H1 (cell line): Measurements from ENCODE around the gene PRPF31. TPM values are rescaled to one million over a fixed set of nuclear protein-coding genes. Genes with fewer than 3 reads are reported as not detected.

ENCODE experiments used
- CTCF ChIA-PET: fragments of 300-600 bp; sonication (Branson Sonifier 250); formaldehyde crosslinking; loops from one replicate; lab custom pipeline; 2021; ENCODE audit not compliant: partially characterized antibody; lab: Charles Lee
- POLR2A ChIA-PET: fragments of 300-600 bp; sonication (Branson Sonifier 250); formaldehyde crosslinking; loops from one replicate; lab custom pipeline; 2021; ENCODE audit warnings: inconsistent platforms; ENCODE audit not compliant: partially characterized antibody; lab: Charles Lee
- DNase-seq, 2 experiments: peaks; one replicate each; pipeline versions ENCODE4 v3.0.0 to v3.0.0-alpha.2; 2010 to 2022; ENCODE audit warnings: low spot score in 2 of 2, low read depth in 1 of 2, mixed read lengths in 1 of 2
- FAIRE-seq: peaks from 2 replicates; lab custom pipeline; 2011; peaks lifted over from hg19 to GRCh38; lab: Jason Lieb, UNC
- H2AFZ ChIP-seq: 2 replicates; pipeline ENCODE4 v1.8.1; 2012; ENCODE audit warnings: low read length, inconsistent platforms
- H2AK5ac ChIP-seq: 2 replicates; pipeline ENCODE4 v1.6.1; 2013; ENCODE audit warnings: low read depth, low read length
- H2BK120ac ChIP-seq: replicated peaks from 2 replicates; pipeline ENCODE3; 2013; ENCODE audit warnings: low read depth, low read length, inconsistent platforms
- H2BK12ac ChIP-seq: 2 replicates; pipeline ENCODE4 v1.6.1; 2013; ENCODE audit warnings: low read depth, low read length
- H2BK15ac ChIP-seq: 2 replicates; pipeline ENCODE4 v1.6.1; 2013; ENCODE audit warnings: low read length
- H2BK20ac ChIP-seq: 2 replicates; pipeline ENCODE4 v1.6.1; 2013; ENCODE audit warnings: low read length
- H2BK5ac ChIP-seq: 2 replicates; pipeline ENCODE4 v1.6.1; 2013; ENCODE audit warnings: low read depth, low read length
- H3K14ac ChIP-seq: 2 replicates; pipeline ENCODE4 v1.6.1; 2013; ENCODE audit warnings: inconsistent platforms; ENCODE audit not compliant: insufficient read length
- H3K18ac ChIP-seq: 2 replicates; pipeline ENCODE4 v1.6.1; 2013; ENCODE audit warnings: low read length; ENCODE audit errors: extremely low read depth
- H3K23ac ChIP-seq: 2 replicates; pipeline ENCODE4 v1.6.1; 2013; ENCODE audit warnings: inconsistent platforms; ENCODE audit not compliant: insufficient read length
- H3K23me2 ChIP-seq: 2 replicates; pipeline ENCODE4 v1.6.1; 2013; ENCODE audit warnings: low read depth, low read length
- H3K27ac ChIP-seq: 2 replicates; pipeline ENCODE4 v1.6.1; 2011; ENCODE audit warnings: low read depth, low read length, inconsistent platforms
- H3K27me3 ChIP-seq, 4 experiments: replicated peaks in 1 of 4; 1 replicate in 1 of 4; 2 replicates in 3 of 4; pipeline versions ENCODE4 v1.6.1 to v1.8.1; 2011 to 2013; ENCODE audit warnings: low read length in 3 of 4, mild to moderate bottlenecking in 3 of 4, inconsistent platforms in 2 of 4, mixed read lengths in 2 of 4, moderate library complexity in 1 of 4; ENCODE audit not compliant: control insufficient read depth in 3 of 4, insufficient read depth in 3 of 4; ENCODE audit errors: extremely low read depth in 1 of 4
- H3K36me3 ChIP-seq, 4 experiments: 2 replicates each; pipeline versions ENCODE4 v1.6.1 to v1.8.1; 2011 to 2013; ENCODE audit warnings: mild to moderate bottlenecking in 4 of 4, low read length in 3 of 4, moderate library complexity in 2 of 4, control low read depth in 1 of 4, inconsistent platforms in 1 of 4; ENCODE audit not compliant: insufficient read depth in 4 of 4, control insufficient read depth in 2 of 4
- H3K4ac ChIP-seq: replicated peaks from 2 replicates; pipeline ENCODE3; 2013; ENCODE audit warnings: low read length, low read depth, mixed read lengths, inconsistent platforms; ENCODE audit not compliant: insufficient read length
- H3K4me1 ChIP-seq, 4 experiments: replicated peaks in 1 of 4; 1 replicate in 1 of 4; 2 replicates in 3 of 4; pipeline versions ENCODE4 v1.6.1 to v1.8.1; 2011 to 2013; ENCODE audit warnings: low read length in 3 of 4, inconsistent platforms in 2 of 4, mixed read lengths in 1 of 4; ENCODE audit not compliant: insufficient read depth in 4 of 4, control insufficient read depth in 3 of 4
- H3K4me2 ChIP-seq, 2 experiments: 2 replicates each; pipeline versions ENCODE4 v1.6.1 to v1.8.1; 2011 to 2013; ENCODE audit warnings: low read depth in 2 of 2, low read length in 2 of 2, control low read depth in 1 of 2, inconsistent platforms in 1 of 2, mild to moderate bottlenecking in 1 of 2; ENCODE audit not compliant: insufficient read depth in 1 of 2
- H3K4me3 ChIP-seq, 4 experiments: fragments of 200-600, 300-600 bp in 1 of 4; sonication (generic), shearing (Covaris generic), sonication (Bioruptor Twin) in 1 of 4; 2 replicates each; pipeline versions ENCODE4 v1.5.1 to v1.8.1; 2011 to 2016; ENCODE audit warnings: low read length in 4 of 4, low read depth in 3 of 4, control low read depth in 2 of 4, inconsistent platforms in 2 of 4, mild to moderate bottlenecking in 2 of 4, mixed read lengths in 1 of 4, moderate library complexity in 1 of 4; ENCODE audit not compliant: insufficient read depth in 2 of 4; ENCODE audit errors: extremely low read depth in 1 of 4
- H3K56ac ChIP-seq: replicated peaks from 2 replicates; pipeline ENCODE3; 2013; ENCODE audit warnings: low read depth, mild to moderate bottlenecking, mixed read lengths, low read length, inconsistent platforms; ENCODE audit not compliant: insufficient read length
- H3K79me1 ChIP-seq: 2 replicates; pipeline ENCODE4 v1.6.1; 2013; ENCODE audit warnings: low read depth, low read length, control low read depth
- H3K79me2 ChIP-seq, 2 experiments: 2 replicates each; pipeline versions ENCODE4 v1.6.1 to v1.8.1; 2012 to 2013; ENCODE audit warnings: low read length in 2 of 2, mild to moderate bottlenecking in 2 of 2, inconsistent platforms in 1 of 2; ENCODE audit not compliant: insufficient read depth in 2 of 2, control insufficient read depth in 1 of 2
- H3K9ac ChIP-seq, 4 experiments: replicated peaks in 1 of 4; 1 replicate in 1 of 4; 2 replicates in 3 of 4; pipeline versions ENCODE4 v1.6.1 to v1.8.1; 2011 to 2013; ENCODE audit warnings: low read depth in 3 of 4, low read length in 3 of 4, control low read depth in 2 of 4, mild to moderate bottlenecking in 2 of 4, moderate library complexity in 2 of 4, inconsistent platforms in 1 of 4; ENCODE audit errors: extremely low read depth in 1 of 4
- H3K9me3 ChIP-seq, 2 experiments: 2 replicates each; pipeline versions ENCODE4 v1.6.1 to v1.8.1; 2012 to 2013; ENCODE audit warnings: mild to moderate bottlenecking in 2 of 2, moderate library complexity in 2 of 2, control low read depth in 1 of 2, inconsistent platforms in 1 of 2, low read depth in 1 of 2, low read length in 1 of 2, mixed read lengths in 1 of 2; ENCODE audit not compliant: insufficient read depth in 2 of 2
- H4K20me1 ChIP-seq, 2 experiments: replicated peaks in 1 of 2; 2 replicates each; pipeline versions ENCODE3 to v1.8.1; 2011 to 2013; ENCODE audit warnings: inconsistent platforms in 2 of 2, low read length in 2 of 2, mild to moderate bottlenecking in 1 of 2; ENCODE audit not compliant: insufficient read depth in 2 of 2, control insufficient read depth in 1 of 2
- H4K5ac ChIP-seq: 2 replicates; pipeline ENCODE4 v1.6.1; 2013; ENCODE audit warnings: low read length, low read depth, mixed read lengths, inconsistent platforms; ENCODE audit not compliant: insufficient read length
- H4K8ac ChIP-seq: 2 replicates; pipeline ENCODE4 v1.8.0; 2013; ENCODE audit warnings: mild to moderate bottlenecking, moderate library complexity, low read length, inconsistent platforms; ENCODE audit not compliant: insufficient read depth; ENCODE audit errors: extremely low read depth
- H4K91ac ChIP-seq: replicated peaks from 2 replicates; pipeline ENCODE3; 2013; ENCODE audit warnings: low read length, mixed read lengths, inconsistent platforms; ENCODE audit not compliant: insufficient read length
- BCL11A ChIP-seq, 2 experiments: IDR thresholded peaks; one replicate each; pipeline ENCODE4 v1.6.1; 2011; ENCODE audit warnings: low read depth in 2 of 2, low read length in 2 of 2, mild to moderate bottlenecking in 2 of 2
- GABPA ChIP-seq: IDR thresholded peaks from 2 replicates; pipeline ENCODE4 v1.6.1; 2011; ENCODE audit warnings: mild to moderate bottlenecking, low read length, moderate library complexity, borderline replicate concordance; ENCODE audit not compliant: insufficient read depth
- PHF8 ChIP-seq: fragments of 200-600 bp; sonication (generic); conservative IDR thresholded peaks from 2 replicates; pipeline ENCODE4 v1.7.1; 2012; ENCODE audit warnings: low read depth, mild to moderate bottlenecking, inconsistent platforms, low read length, moderate library complexity
- RAD21 ChIP-seq, 2 experiments: IDR thresholded peaks in 1 of 2; conservative IDR thresholded peaks in 1 of 2; 2 replicates each; pipeline ENCODE4 v1.6.1; 2011; ENCODE audit warnings: low read depth in 2 of 2, low read length in 2 of 2, improper control_type of control experiment in 1 of 2, inconsistent platforms in 1 of 2, mild to moderate bottlenecking in 1 of 2, moderate library complexity in 1 of 2
- RNF2 ChIP-seq: fragments of 200-900, 300-1000 bp; sonication (generic); IDR thresholded peaks from 2 replicates; pipeline ENCODE4 v1.7.1; 2016; ENCODE audit warnings: borderline replicate concordance, low read depth, mild to moderate bottlenecking, antibody characterized with exemption, low read length; ENCODE audit not compliant: poor library complexity, severe bottlenecking; ENCODE audit errors: missing control alignments
- SP4 ChIP-seq: IDR thresholded peaks from 2 replicates; pipeline ENCODE4 v1.6.1; 2012; ENCODE audit warnings: low read length, inconsistent platforms
- TAF7 ChIP-seq: optimal IDR thresholded peaks from 2 replicates; pipeline ENCODE3; 2011; ENCODE audit warnings: low read depth, mild to moderate bottlenecking, inconsistent platforms, low read length, moderate library complexity, borderline replicate concordance
- TBP ChIP-seq: IDR thresholded peaks from 2 replicates; pipeline ENCODE4 v1.6.1; 2011; ENCODE audit warnings: low read depth, low read length, improper control_type of control experiment
- WGBS, 2 experiments: shearing (Covaris generic) in 1 of 2; methylation state at CpG; one replicate each; pipeline versions ENCODE4 v1.1.6 to v1.1.7; 2013 to 2015; ENCODE audit warnings: low lambda C conversion rate in 2 of 2, mixed read lengths in 2 of 2, inconsistent platforms in 1 of 2, low coverage in 1 of 2, missing lambda C conversion rate in 1 of 2; ENCODE audit not compliant: insufficient replicate concordance in 2 of 2, insufficient coverage in 1 of 2, insufficient read length in 1 of 2; ENCODE audit errors: extremely low coverage in 1 of 2, missing lambda C conversion rate in 1 of 2; 5-methylcytosine and 5-hydroxymethylcytosine counted together
- polyA plus RNA-seq, 7 experiments: library from polyadenylated mRNA; depleted of rRNA in 3 of 7; stranded (reverse) in 5 of 7; unstranded in 2 of 7; fragments of >200 nt in 5 of 7; fragments of 200-250 nt in 2 of 7; gene quantifications; 1 replicate in 5 of 7; 2 replicates in 1 of 7; 4 replicates in 1 of 7; pipeline versions ENCODE4 v1.2.1 to v1.2.3, GENCODE V29; 2011 to 2013; ENCODE audit warnings: missing spikeins in 2 of 7, mixed read lengths in 2 of 7
- total RNA-seq: library from RNA; stranded (reverse); fragmentation: NEBNext Ultra II Directional; extraction: Animal tissue kit (Norgen Biotek cat#: 25700); gene quantifications from 2 replicates; pipeline ENCODE4 v1.2.1, GENCODE V29; 2021

Gene PRPF31
- total and polyA plus RNA-seq, 2 of the 8 experiments (the other 6 are each of a cell fraction or from before 2014, with no cell fraction given): 51.1 to 97.4 TPM

- Histone ChIP-seq H4K8ac (no peak overlapping the region; the same call in 1 of the 2 replicates), H2BK20ac (no peak overlapping the region), H2AFZ (no peak overlapping the region), H3K23me2 (no peaks in the 10 kb centered on the region), H3K4me1 (no peaks in the 10 kb centered on the region), H3K4me3 (no peak overlapping the region), H3K27ac (no peak overlapping the region), H2BK12ac (no peak overlapping the region), H3K23ac (no peak overlapping the region), H3K4ac (no peak overlapping the region), H3K9me3 (no peaks in the 10 kb centered on the region), H4K91ac (no peak overlapping the region), H2BK120ac (no peak overlapping the region), H2BK5ac (no peak overlapping the region), H3K4me2 (no peak overlapping the region), H3K79me2 (no peaks in the 10 kb centered on the region), H3K9ac (no peak overlapping the region), H3K56ac (no peak overlapping the region), H3K27me3 (no peaks in the 10 kb centered on the region), H3K18ac (no peak overlapping the region), H2BK15ac (no peak overlapping the region), H3K14ac (no peak overlapping the region), H3K79me1 (no peaks in the 10 kb centered on the region; the same call in 1 of the 2 replicates), H3K36me3 (peaks cover 42 to 87% (median 78%) of the 10 kb centered on the region in 4 experiments), H2AK5ac (no peak overlapping the region), H4K20me1 (peaks cover 11 to 28% of the 10 kb centered on the region in 2 experiments), H4K5ac (no peak overlapping the region)
- POLR2A ChIA-PET: interaction anchor here (0.8 to 14.8 kb wide), 7 partner anchors 13 to 57 kb away, joined by 3 to 348 read pairs (median 4); partner anchors contain the start of genes CNOT3 and TSEN34
- DNase-seq (no peak), FAIRE-seq (no peak)
- WGBS, 2 experiments: 95% methylated on average over 20 of the region's 23 CpGs; no CpG with 5 or more reads in 1 of the 2 experiments
- TF ChIP-seq RAD21 (IDR thresholded peaks at IDR 0.05 in 1 of 2, conservative IDR thresholded peaks at IDR 0.05 in 1 of 2; ENCODE audit: low read depth in 2 of 2, low read length in 2 of 2) (no peak), TAF7 (no peak), GABPA (no peak), SP4 (no peak), BCL11A (IDR thresholded peaks at IDR 0.05; ENCODE audit: low read depth in 2 of 2, low read length in 2 of 2) (no peak), PHF8 (no peak), TBP (no peak), RNF2 (no peak)
- CTCF ChIA-PET: no interaction called here
Observed at GRCh38 chr19:54151362-54152035, 35.9 kb downstream of the PRPF31 start.
